SU-DHL-6 (cell line): Measurements from ENCODE around the gene SEC62.

Experiments used
- EZH2phosphoT487 ChIP-seq: fragments of 200-600 bp; sonication (generic), shearing (Covaris generic); conservative IDR thresholded peaks from 2 replicates; pipeline ENCODE4 v1.6.1; 2018; ENCODE audit warnings: mild to moderate bottlenecking, antibody characterized with exemption, low read length, moderate library complexity, mixed read lengths
- TF ChIP-seq, protein P1 (sequence below): fragments of 200-600 bp; sonication (generic); IDR thresholded peaks from one replicate; pipeline ENCODE4 v1.5.1; 2017; ENCODE audit warnings: antibody characterized with exemption, mild to moderate bottlenecking, low read length, moderate library complexity; ENCODE audit not compliant: insufficient read depth, poor library complexity, severe bottlenecking

DNA sequence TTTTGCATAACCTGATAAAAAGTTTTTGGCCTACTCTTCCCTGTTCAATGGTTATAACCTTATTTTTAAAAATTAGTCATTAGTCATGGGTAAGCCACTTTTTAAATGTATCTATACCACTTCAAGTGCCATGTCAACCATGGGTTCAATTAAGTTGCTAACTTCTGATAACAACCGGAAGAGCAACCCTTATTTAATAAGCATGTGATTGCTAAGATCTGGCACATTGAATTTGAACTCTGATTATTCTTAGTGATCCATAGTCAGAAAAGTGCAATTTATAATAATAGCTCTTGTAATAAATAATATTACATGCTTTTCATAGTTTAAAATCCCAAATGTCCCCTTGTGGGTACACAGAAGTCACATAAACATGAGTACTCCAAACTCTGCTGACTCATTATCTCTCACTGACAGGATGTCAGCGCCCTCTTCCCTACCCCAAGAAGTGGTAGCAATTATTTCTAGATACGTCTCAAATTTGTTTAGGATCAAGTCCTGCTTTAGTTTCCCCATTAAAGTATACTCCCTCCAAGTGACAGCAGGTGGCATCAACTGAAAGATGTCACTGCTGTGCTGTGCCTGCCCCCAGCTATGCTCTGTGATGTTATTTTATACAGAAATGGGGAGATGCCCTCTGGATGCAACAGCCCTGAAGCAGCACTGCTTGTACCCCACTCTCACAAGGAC, 36.6 kb upstream of the SEC62 start:
- TF ChIP-seq, protein P1, sequence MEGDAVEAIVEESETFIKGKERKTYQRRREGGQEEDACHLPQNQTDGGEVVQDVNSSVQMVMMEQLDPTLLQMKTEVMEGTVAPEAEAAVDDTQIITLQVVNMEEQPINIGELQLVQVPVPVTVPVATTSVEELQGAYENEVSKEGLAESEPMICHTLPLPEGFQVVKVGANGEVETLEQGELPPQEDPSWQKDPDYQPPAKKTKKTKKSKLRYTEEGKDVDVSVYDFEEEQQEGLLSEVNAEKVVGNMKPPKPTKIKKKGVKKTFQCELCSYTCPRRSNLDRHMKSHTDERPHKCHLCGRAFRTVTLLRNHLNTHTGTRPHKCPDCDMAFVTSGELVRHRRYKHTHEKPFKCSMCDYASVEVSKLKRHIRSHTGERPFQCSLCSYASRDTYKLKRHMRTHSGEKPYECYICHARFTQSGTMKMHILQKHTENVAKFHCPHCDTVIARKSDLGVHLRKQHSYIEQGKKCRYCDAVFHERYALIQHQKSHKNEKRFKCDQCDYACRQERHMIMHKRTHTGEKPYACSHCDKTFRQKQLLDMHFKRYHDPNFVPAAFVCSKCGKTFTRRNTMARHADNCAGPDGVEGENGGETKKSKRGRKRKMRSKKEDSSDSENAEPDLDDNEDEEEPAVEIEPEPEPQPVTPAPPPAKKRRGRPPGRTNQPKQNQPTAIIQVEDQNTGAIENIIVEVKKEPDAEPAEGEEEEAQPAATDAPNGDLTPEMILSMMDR = peak; percentile 61
- TF ChIP-seq EZH2phosphoT487 = no peak
